Measurements from ENCODE around the gene HECA. TPM values are rescaled to one million over a fixed set of nuclear protein-coding genes. Genes with fewer than 3 reads are reported as not detected.
"Not testable (repeated sequence)": the region's sequence is repeated elsewhere in the genome, so short reads cannot be mapped to it uniquely, and the experiment has no call there.

Gene HECA
- total RNA-seq, 1 donor, result 53.9 TPM

DNA sequence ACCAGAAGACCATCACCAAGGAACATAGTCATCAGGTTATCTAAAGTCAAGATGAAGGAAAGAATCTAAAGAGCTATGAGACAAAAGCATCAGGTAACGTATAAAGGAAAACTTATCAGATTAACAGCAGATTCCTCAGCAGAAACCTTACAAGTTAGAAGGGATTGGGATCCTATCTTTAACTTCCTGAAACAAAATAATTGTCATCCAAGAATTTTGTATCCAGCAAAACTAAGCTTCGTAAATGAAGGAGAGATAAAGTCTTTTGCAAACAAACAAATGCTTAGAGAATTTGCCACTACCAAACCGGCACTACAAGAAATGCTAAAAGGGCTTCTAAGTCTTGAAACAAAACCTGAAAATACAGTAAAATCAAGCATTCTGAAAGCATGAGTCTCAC lies 71.0 kb downstream of the HECA start:
- Histone ChIP-seq H3K4me2 (ENCODE audit: insufficient read depth, low read length) (no peak overlapping the region), H3K27me3 (ENCODE audit: insufficient read depth, low read length) (no peaks in the 10 kb centered on the region), H3K4me1 (ENCODE audit: insufficient read depth, low read length) (no peaks in the 10 kb centered on the region), H3K27ac (ENCODE audit: low read depth, low read length) (no peak overlapping the region), H3K4me3 (ENCODE audit: insufficient read depth, low read length) (no peak overlapping the region), H3K79me2 (ENCODE audit: insufficient read depth, low read length) (no peaks in the 10 kb centered on the region), H2AFZ (ENCODE audit: low read length) (no peak overlapping the region), H3K36me3 (ENCODE audit: insufficient read depth, low read length) (no peaks in the 10 kb centered on the region), H3K9me3 (ENCODE audit: low read depth, low read length) (no peaks in the 10 kb centered on the region), H4K20me1 (ENCODE audit: insufficient read depth, low read length) (no peaks in the 10 kb centered on the region)
- no peak for DNase-seq (ENCODE audit: insufficient read length, low spot score, missing footprints)
- TF ChIP-seq, protein P1, sequence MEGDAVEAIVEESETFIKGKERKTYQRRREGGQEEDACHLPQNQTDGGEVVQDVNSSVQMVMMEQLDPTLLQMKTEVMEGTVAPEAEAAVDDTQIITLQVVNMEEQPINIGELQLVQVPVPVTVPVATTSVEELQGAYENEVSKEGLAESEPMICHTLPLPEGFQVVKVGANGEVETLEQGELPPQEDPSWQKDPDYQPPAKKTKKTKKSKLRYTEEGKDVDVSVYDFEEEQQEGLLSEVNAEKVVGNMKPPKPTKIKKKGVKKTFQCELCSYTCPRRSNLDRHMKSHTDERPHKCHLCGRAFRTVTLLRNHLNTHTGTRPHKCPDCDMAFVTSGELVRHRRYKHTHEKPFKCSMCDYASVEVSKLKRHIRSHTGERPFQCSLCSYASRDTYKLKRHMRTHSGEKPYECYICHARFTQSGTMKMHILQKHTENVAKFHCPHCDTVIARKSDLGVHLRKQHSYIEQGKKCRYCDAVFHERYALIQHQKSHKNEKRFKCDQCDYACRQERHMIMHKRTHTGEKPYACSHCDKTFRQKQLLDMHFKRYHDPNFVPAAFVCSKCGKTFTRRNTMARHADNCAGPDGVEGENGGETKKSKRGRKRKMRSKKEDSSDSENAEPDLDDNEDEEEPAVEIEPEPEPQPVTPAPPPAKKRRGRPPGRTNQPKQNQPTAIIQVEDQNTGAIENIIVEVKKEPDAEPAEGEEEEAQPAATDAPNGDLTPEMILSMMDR (IDR thresholded peaks at IDR 0.05; ENCODE audit: extremely low read depth, low read depth, low read length), result no peak

DNA sequence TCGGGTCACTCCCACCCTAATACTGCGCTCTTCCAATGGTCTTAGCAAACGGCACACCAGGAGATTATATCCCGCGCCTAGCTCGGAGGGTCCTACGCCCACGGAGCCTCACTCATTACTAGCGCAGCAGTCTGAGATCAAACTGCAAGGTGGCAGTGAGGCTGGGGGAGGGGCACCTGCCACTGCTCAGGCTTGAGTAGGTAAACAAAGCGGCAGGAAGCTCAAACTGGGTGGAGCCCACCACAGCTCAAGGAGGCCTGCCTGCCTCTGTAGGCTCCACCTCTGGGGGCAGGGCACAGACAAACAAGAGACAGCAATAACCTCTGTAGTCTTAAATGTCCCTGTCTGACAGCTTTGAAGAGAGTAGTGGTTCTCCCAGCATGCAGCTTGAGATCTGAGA lies 75.9 kb downstream of the HECA start:
- not testable (repeated sequence) for H3K36me3 ChIP-seq (ENCODE audit: insufficient read depth, low read length); H3K4me1 ChIP-seq (ENCODE audit: insufficient read depth, low read length); H3K27ac ChIP-seq (ENCODE audit: low read depth, low read length); DNase-seq (ENCODE audit: insufficient read length, low spot score, missing footprints); H3K9me3 ChIP-seq (ENCODE audit: low read depth, low read length); H3K27me3 ChIP-seq (ENCODE audit: insufficient read depth, low read length); H3K4me2 ChIP-seq (ENCODE audit: insufficient read depth, low read length); H3K79me2 ChIP-seq (ENCODE audit: insufficient read depth, low read length); H4K20me1 ChIP-seq (ENCODE audit: insufficient read depth, low read length); H2AFZ ChIP-seq (ENCODE audit: low read length); H3K4me3 ChIP-seq (ENCODE audit: insufficient read depth, low read length)

- not testable (repeated sequence) for H4K20me1 ChIP-seq (ENCODE audit: insufficient read depth, low read length); H3K4me1 ChIP-seq (ENCODE audit: insufficient read depth, low read length); H3K4me2 ChIP-seq (ENCODE audit: insufficient read depth, low read length); H3K79me2 ChIP-seq (ENCODE audit: insufficient read depth, low read length); H2AFZ ChIP-seq (ENCODE audit: low read length); H3K36me3 ChIP-seq (ENCODE audit: insufficient read depth, low read length); H3K4me3 ChIP-seq (ENCODE audit: insufficient read depth, low read length); DNase-seq (ENCODE audit: insufficient read length, low spot score, missing footprints); H3K27ac ChIP-seq (ENCODE audit: low read depth, low read length); H3K27me3 ChIP-seq (ENCODE audit: insufficient read depth, low read length); H3K9me3 ChIP-seq (ENCODE audit: low read depth, low read length)
Observed at GRCh38 chr6:139212460-139212859, 77.6 kb downstream of the HECA start.

DNA sequence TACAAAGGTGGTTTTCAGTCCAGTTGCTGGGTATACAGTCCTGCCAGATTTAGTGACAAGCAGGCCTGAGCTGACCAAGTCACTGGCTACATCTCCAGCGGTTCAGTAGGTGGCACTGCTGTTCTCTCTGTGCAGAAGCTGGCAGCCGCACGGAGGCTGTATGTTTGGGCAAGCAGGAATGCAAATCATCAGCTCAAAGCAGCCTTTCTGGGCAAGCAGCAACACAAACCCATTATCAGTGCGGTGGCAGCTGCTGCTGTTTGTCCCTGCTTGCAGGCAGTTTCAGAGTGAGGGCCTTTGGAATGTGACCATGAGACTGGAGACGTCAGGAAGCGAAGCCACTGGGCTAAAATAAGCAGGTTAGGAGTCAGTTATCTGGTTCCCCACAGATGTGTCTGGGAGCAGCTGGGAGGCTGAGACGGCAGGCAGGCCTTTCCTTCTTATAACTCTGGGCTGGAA lies 84.4 kb downstream of the HECA start:
- no peaks in the 10 kb centered on the region for H4K20me1 ChIP-seq (ENCODE audit: insufficient read depth, low read length)
- H3K4me1 ChIP-seq (ENCODE audit: insufficient read depth, low read length), result peaks cover 6% of the 10 kb centered on the region
- H3K4me2 ChIP-seq (ENCODE audit: insufficient read depth, low read length), result peak overlapping the region; percentile 65
- peak overlapping the region; percentile 89 for H2AFZ ChIP-seq (ENCODE audit: low read length)
- H3K36me3 ChIP-seq (ENCODE audit: insufficient read depth, low read length), result no peaks in the 10 kb centered on the region
- DNase-seq (ENCODE audit: insufficient read length, low spot score, missing footprints), result peak; percentile 66
- H3K27ac ChIP-seq (ENCODE audit: low read depth, low read length), result peak overlapping the region; percentile 31
- TF ChIP-seq, protein P1 (IDR thresholded peaks at IDR 0.05; ENCODE audit: extremely low read depth, low read depth, low read length), result peak; percentile 96
- no peak overlapping the region for H3K4me3 ChIP-seq (ENCODE audit: insufficient read depth, low read length)
- no peaks in the 10 kb centered on the region for H3K27me3 ChIP-seq (ENCODE audit: insufficient read depth, low read length)
- no peaks in the 10 kb centered on the region for H3K9me3 ChIP-seq (ENCODE audit: low read depth, low read length)
- no peaks in the 10 kb centered on the region for H3K79me2 ChIP-seq (ENCODE audit: insufficient read depth, low read length)

GRCh38 chr6:139219746-139220145 lies 84.9 kb downstream of the HECA start:
- H3K4me1 ChIP-seq (ENCODE audit: insufficient read depth, low read length), result peaks cover 6% of the 10 kb centered on the region
- no peaks in the 10 kb centered on the region for H3K36me3 ChIP-seq (ENCODE audit: insufficient read depth, low read length)
- H3K79me2 ChIP-seq (ENCODE audit: insufficient read depth, low read length), result no peaks in the 10 kb centered on the region
- H4K20me1 ChIP-seq (ENCODE audit: insufficient read depth, low read length), result no peaks in the 10 kb centered on the region
- H3K27ac ChIP-seq (ENCODE audit: low read depth, low read length), result peak overlapping the region; percentile 31
- no peak overlapping the region for H3K4me3 ChIP-seq (ENCODE audit: insufficient read depth, low read length)
- peak overlapping the region; percentile 65 for H3K4me2 ChIP-seq (ENCODE audit: insufficient read depth, low read length)
- TF ChIP-seq, protein P1 (IDR thresholded peaks at IDR 0.05; ENCODE audit: extremely low read depth, low read depth, low read length), result no peak
- H3K27me3 ChIP-seq (ENCODE audit: insufficient read depth, low read length), result no peaks in the 10 kb centered on the region
- no peaks in the 10 kb centered on the region for H3K9me3 ChIP-seq (ENCODE audit: low read depth, low read length)
- peak overlapping the region; percentile 89 for H2AFZ ChIP-seq (ENCODE audit: low read length)
- DNase-seq (ENCODE audit: insufficient read length, low spot score, missing footprints), result no peak

GRCh38 chr6:139228387-139228786 lies 93.5 kb downstream of the HECA start:
- not testable (repeated sequence) for DNase-seq (ENCODE audit: insufficient read length, low spot score, missing footprints); H3K27ac ChIP-seq (ENCODE audit: low read depth, low read length); H3K79me2 ChIP-seq (ENCODE audit: insufficient read depth, low read length); H3K4me1 ChIP-seq (ENCODE audit: insufficient read depth, low read length); H4K20me1 ChIP-seq (ENCODE audit: insufficient read depth, low read length); H3K4me3 ChIP-seq (ENCODE audit: insufficient read depth, low read length); H3K36me3 ChIP-seq (ENCODE audit: insufficient read depth, low read length); H3K9me3 ChIP-seq (ENCODE audit: low read depth, low read length); H3K27me3 ChIP-seq (ENCODE audit: insufficient read depth, low read length); H2AFZ ChIP-seq (ENCODE audit: low read length); H3K4me2 ChIP-seq (ENCODE audit: insufficient read depth, low read length)

Data from osteoblast (primary cell).